ENCODE results near the gene HBZ. TPM values are rescaled to one million over a fixed set of nuclear protein-coding genes. Genes with fewer than 3 reads are reported as not detected.

The HBZ gene
- total RNA-seq = not detected in 2 replicates

GRCh38 chr16:152141-153128 is at the start of gene HBZ:
Gene HBZ (plus strand): TSS chr16:152644. CDS start chr16:152910, 266 bp downstream.

GRCh38 chr16:165539-166374 is 13.3 kb downstream of the HBZ start, which contains the start of gene HBM:
Gene HBM (plus strand): TSS chr16:165978. CDS start chr16:165998, 20 bp downstream.

GRCh38 chr16:172374-172941 is 20.0 kb downstream of the HBZ start, which contains the start of gene HBA2:
Gene HBA2 (plus strand): TSS chr16:172876. CDS start chr16:172913, 37 bp downstream.

GRCh38 chr16:176477-177382 is 24.3 kb downstream of the HBZ start, which contains the start of gene HBA1:
Gene HBA1 (plus strand): TSS chr16:176680. CDS start chr16:176717, 37 bp downstream.

GRCh38 chr16:180101-180675 is 27.7 kb downstream of the HBZ start, which contains the start of gene HBQ1:
Gene HBQ1 (plus strand): TSS chr16:180459. CDS start chr16:180487, 28 bp downstream.

Other genes with a start within 250 kb of the HBZ start
- 4.2 and 6.3 TPM in 2 replicates for gene POLR3K, start 99.0 kb upstream of the HBZ start, total RNA-seq
- gene SNRNP25, start 98.8 kb upstream of the HBZ start, total RNA-seq = 22.5 and 26.7 TPM in 2 replicates
- 42.1 and 50.4 TPM in 2 replicates for gene RHBDF1, start 80.0 kb upstream of the HBZ start, total RNA-seq
- 216 and 263 TPM in 2 replicates for gene MPG, start 74.4 kb upstream of the HBZ start, total RNA-seq
- 6.7 and 8.9 TPM in 2 replicates for gene NPRL3, start 14.0 kb upstream of the HBZ start, total RNA-seq
- gene HBM, start 13.3 kb downstream of the HBZ start, total RNA-seq = not detected in 2 replicates
- not detected in 2 replicates for gene HBA2, start 20.2 kb downstream of the HBZ start, total RNA-seq
- 5.8 TPM in 1 of 2 replicates, not detected in the other for gene HBA1, start 24.0 kb downstream of the HBZ start, total RNA-seq
- not detected in 2 replicates for gene HBQ1, start 27.8 kb downstream of the HBZ start, total RNA-seq
- 29.8 and 30.0 TPM in 2 replicates for gene LUC7L, start 76.8 kb downstream of the HBZ start, total RNA-seq
- 119 and 130 TPM in 2 replicates for gene FAM234A, start 82.2 kb downstream of the HBZ start, total RNA-seq
- 4.9 and 5.2 TPM in 2 replicates for gene RGS11, start 123.3 kb downstream of the HBZ start, total RNA-seq
- 2.2 and 2.3 TPM in 2 replicates for gene ARHGDIG, start 127.9 kb downstream of the HBZ start, total RNA-seq
- gene PDIA2, start 130.5 kb downstream of the HBZ start, total RNA-seq = 0.18 and 0.32 TPM in 2 replicates
- 16.2 and 21.5 TPM in 2 replicates for gene AXIN1, start 200.1 kb downstream of the HBZ start, total RNA-seq
- 59.8 and 94.1 TPM in 2 replicates for gene MRPL28, start 217.9 kb downstream of the HBZ start, total RNA-seq
- 40.1 and 47.3 TPM in 2 replicates for gene PGAP6, start 229.3 kb downstream of the HBZ start, total RNA-seq
- gene NME4, start 244.6 kb downstream of the HBZ start, total RNA-seq = 175 and 182 TPM in 2 replicates
- 9.6 and 16.8 TPM in 2 replicates for gene DECR2, start 249.2 kb downstream of the HBZ start, total RNA-seq